Dendritic cell treated with granulocyte-macrophage colony-stimulating factor and Interleukin-4, amounts not matched to agents 40 ng/mL and 50 ng/mL, for 4 days (primary cell): ENCODE measurements around the gene PTPRD.

Experiments
- H3K27ac Mint-ChIP-seq: one replicate; pipeline ENCODE4 v1.8.0; 2022; ENCODE audit warnings: mild to moderate bottlenecking, mixed read lengths
- H3K27me3 Mint-ChIP-seq: one replicate; pipeline ENCODE4 v1.8.0; 2022; ENCODE audit warnings: mild to moderate bottlenecking, mixed read lengths
- H3K36me3 Mint-ChIP-seq: one replicate; pipeline ENCODE4 v1.8.0; 2022; ENCODE audit warnings: low read depth, mixed read lengths
- H3K4me1 Mint-ChIP-seq: one replicate; pipeline ENCODE4 v1.8.0; 2022; ENCODE audit warnings: low read depth, mixed read lengths
- H3K4me3 Mint-ChIP-seq: one replicate; pipeline ENCODE4 v1.8.0; 2022; ENCODE audit warnings: mild to moderate bottlenecking, moderate library complexity, mixed read lengths
- H3K9me3 Mint-ChIP-seq: one replicate; pipeline ENCODE4 v1.8.0; 2022; ENCODE audit warnings: mixed read lengths
- intact Hi-C: fragments of 100-400 bp; cut with micrococcal nuclease; formaldehyde crosslinking; loops from one replicate; pipeline ENCODE4 v1.15.0; 2022

PTPRD gene

GRCh38 chr9:9182431-9182830, 1430.4 kb downstream of the PTPRD start:
- Mint-ChIP-seq H3K36me3 (no peaks in the 10 kb centered on the region), H3K9me3 (no peaks in the 10 kb centered on the region), H3K4me1 (no peaks in the 10 kb centered on the region), H3K27ac (no peak overlapping the region), H3K4me3 (no peak overlapping the region), H3K27me3 (no peaks in the 10 kb centered on the region)
- intact Hi-C loops = no loop called here

GRCh38 chr9:9177081-9177480, 1435.7 kb downstream of the PTPRD start:
- H3K27ac Mint-ChIP-seq = no peak overlapping the region
- H3K4me3 Mint-ChIP-seq = no peak overlapping the region
- intact Hi-C loops = no loop called here
- no peaks in the 10 kb centered on the region for H3K27me3 Mint-ChIP-seq
- peaks cover 9% of the 10 kb centered on the region for H3K9me3 Mint-ChIP-seq
- no peaks in the 10 kb centered on the region for H3K36me3 Mint-ChIP-seq
- no peaks in the 10 kb centered on the region for H3K4me1 Mint-ChIP-seq

- intact Hi-C loops = no loop called here
- Mint-ChIP-seq H3K9me3 (peaks cover 10% of the 10 kb centered on the region), H3K36me3 (no peaks in the 10 kb centered on the region), H3K27ac (no peak overlapping the region), H3K27me3 (no peaks in the 10 kb centered on the region), H3K4me3 (no peak overlapping the region), H3K4me1 (no peaks in the 10 kb centered on the region)
Observed at GRCh38 chr9:9174358-9174757, 1438.4 kb downstream of the PTPRD start.

GRCh38 chr9:9173264-9173663, 1439.5 kb downstream of the PTPRD start:
- no peaks in the 10 kb centered on the region for H3K36me3 Mint-ChIP-seq
- no peaks in the 10 kb centered on the region for H3K27me3 Mint-ChIP-seq
- peaks cover 10% of the 10 kb centered on the region for H3K9me3 Mint-ChIP-seq
- no peak overlapping the region for H3K4me3 Mint-ChIP-seq
- H3K4me1 Mint-ChIP-seq = no peaks in the 10 kb centered on the region
- intact Hi-C loops = no loop called here
- no peak overlapping the region for H3K27ac Mint-ChIP-seq

- Mint-ChIP-seq H3K4me1 (no peaks in the 10 kb centered on the region), H3K27ac (no peak overlapping the region), H3K36me3 (no peaks in the 10 kb centered on the region), H3K4me3 (no peak overlapping the region), H3K27me3 (no peaks in the 10 kb centered on the region), H3K9me3 (peaks cover 10% of the 10 kb centered on the region)
- intact Hi-C loops = no loop called here
Observed at GRCh38 chr9:9170439-9171134, 1442.2 kb downstream of the PTPRD start.

GRCh38 chr9:9142001-9142400, 1470.8 kb downstream of the PTPRD start:
- intact Hi-C loops = no loop called here
- Mint-ChIP-seq H3K4me1 (no peaks in the 10 kb centered on the region), H3K27me3 (no peaks in the 10 kb centered on the region), H3K36me3 (no peaks in the 10 kb centered on the region), H3K4me3 (no peak overlapping the region), H3K9me3 (peaks cover 8% of the 10 kb centered on the region), H3K27ac (no peak overlapping the region)

- Mint-ChIP-seq H3K4me1 (no peaks in the 10 kb centered on the region), H3K36me3 (no peaks in the 10 kb centered on the region), H3K9me3 (peaks cover 9% of the 10 kb centered on the region), H3K27me3 (no peaks in the 10 kb centered on the region), H3K27ac (no peak overlapping the region), H3K4me3 (no peak overlapping the region)
- intact Hi-C loops = no loop called here
Observed at GRCh38 chr9:9133526-9133925, 1479.3 kb downstream of the PTPRD start.

GRCh38 chr9:9124616-9125015, 1488.2 kb downstream of the PTPRD start:
- intact Hi-C loops = no loop called here
- no peak overlapping the region for H3K27ac Mint-ChIP-seq
- H3K4me1 Mint-ChIP-seq = no peaks in the 10 kb centered on the region
- no peak overlapping the region for H3K4me3 Mint-ChIP-seq
- no peaks in the 10 kb centered on the region for H3K9me3 Mint-ChIP-seq
- no peaks in the 10 kb centered on the region for H3K27me3 Mint-ChIP-seq
- no peaks in the 10 kb centered on the region for H3K36me3 Mint-ChIP-seq

GRCh38 chr9:9122230-9122875, 1490.4 kb downstream of the PTPRD start:
- H3K4me3 Mint-ChIP-seq = no peak overlapping the region
- H3K9me3 Mint-ChIP-seq = no peaks in the 10 kb centered on the region
- no peak overlapping the region for H3K27ac Mint-ChIP-seq
- intact Hi-C loops = no loop called here
- H3K27me3 Mint-ChIP-seq = no peaks in the 10 kb centered on the region
- H3K36me3 Mint-ChIP-seq = no peaks in the 10 kb centered on the region
- no peaks in the 10 kb centered on the region for H3K4me1 Mint-ChIP-seq

- Mint-ChIP-seq H3K9me3 (peaks cover 7% of the 10 kb centered on the region), H3K4me3 (no peak overlapping the region), H3K4me1 (no peaks in the 10 kb centered on the region), H3K27me3 (no peaks in the 10 kb centered on the region), H3K27ac (no peak overlapping the region), H3K36me3 (no peaks in the 10 kb centered on the region)
- intact Hi-C loops = no loop called here
Observed at GRCh38 chr9:9117866-9118265, 1494.9 kb downstream of the PTPRD start.

GRCh38 chr9:9112001-9112720, 1500.6 kb downstream of the PTPRD start:
- H3K27ac Mint-ChIP-seq = no peak overlapping the region
- intact Hi-C loops = no loop called here
- no peak overlapping the region for H3K4me3 Mint-ChIP-seq
- no peaks in the 10 kb centered on the region for H3K36me3 Mint-ChIP-seq
- no peaks in the 10 kb centered on the region for H3K27me3 Mint-ChIP-seq
- peaks cover 7% of the 10 kb centered on the region for H3K9me3 Mint-ChIP-seq
- H3K4me1 Mint-ChIP-seq = no peaks in the 10 kb centered on the region

GRCh38 chr9:9108641-9109040, 1504.2 kb downstream of the PTPRD start:
- no peak overlapping the region for H3K27ac Mint-ChIP-seq
- H3K36me3 Mint-ChIP-seq = no peaks in the 10 kb centered on the region
- intact Hi-C loops = no loop called here
- no peaks in the 10 kb centered on the region for H3K27me3 Mint-ChIP-seq
- no peak overlapping the region for H3K4me3 Mint-ChIP-seq
- H3K9me3 Mint-ChIP-seq = no peaks in the 10 kb centered on the region
- no peaks in the 10 kb centered on the region for H3K4me1 Mint-ChIP-seq

- Mint-ChIP-seq H3K4me1 (no peaks in the 10 kb centered on the region), H3K27me3 (no peaks in the 10 kb centered on the region), H3K27ac (no peak overlapping the region), H3K9me3 (no peaks in the 10 kb centered on the region), H3K36me3 (no peaks in the 10 kb centered on the region), H3K4me3 (no peak overlapping the region)
- intact Hi-C loops = no loop called here
Observed at GRCh38 chr9:9102295-9102694, 1510.5 kb downstream of the PTPRD start.

- Mint-ChIP-seq H3K36me3 (no peaks in the 10 kb centered on the region), H3K27me3 (no peaks in the 10 kb centered on the region), H3K4me1 (no peaks in the 10 kb centered on the region), H3K9me3 (no peaks in the 10 kb centered on the region), H3K4me3 (no peak overlapping the region), H3K27ac (no peak overlapping the region)
- intact Hi-C loops = no loop called here
Observed at GRCh38 chr9:9100070-9100469, 1512.7 kb downstream of the PTPRD start.
